Thymus (tissue), 11 donors: ENCODE results near the gene TNRC18. TPM values are rescaled to one million over a fixed set of nuclear protein-coding genes. Genes with fewer than 3 reads are reported as not detected.
A peak's percentile ranks its signal among the peaks of the same experiment; 100 is the strongest.

Experiments used
- DNase-seq, 9 donors: peaks; one replicate each; pipeline ENCODE4 v3.0.0-alpha.2; 2013; ENCODE audit warnings: low spot score in 9 of 9, low read depth in 6 of 9, missing footprints in 1 of 9
- H3K27ac ChIP-seq, 2 donors: one replicate each; pipeline ENCODE4 v1.5.1; 2013; ENCODE audit warnings: control low read depth in 1 of 2, low read depth in 1 of 2, low read length in 1 of 2, mild to moderate bottlenecking in 1 of 2, moderate library complexity in 1 of 2
- H3K27me3 ChIP-seq, 2 donors: one replicate each; pipeline ENCODE4 v1.5.1; 2013; ENCODE audit warnings: low read length in 1 of 2; ENCODE audit not compliant: control insufficient read depth in 2 of 2, insufficient read depth in 1 of 2
- H3K36me3 ChIP-seq, 2 donors: one replicate each; pipeline ENCODE4 v1.5.1; 2013; ENCODE audit warnings: low read length in 1 of 2, mild to moderate bottlenecking in 1 of 2, moderate library complexity in 1 of 2; ENCODE audit not compliant: control insufficient read depth in 2 of 2, insufficient read depth in 2 of 2
- H3K4me1 ChIP-seq, 2 donors: one replicate each; pipeline ENCODE4 v1.5.1; 2013; ENCODE audit warnings: low read length in 2 of 2; ENCODE audit not compliant: control insufficient read depth in 2 of 2, insufficient read depth in 2 of 2
- H3K4me3 ChIP-seq, 2 donors: one replicate each; pipeline ENCODE4 v1.5.1; 2013; ENCODE audit warnings: low read length in 2 of 2, control low read depth in 1 of 2, mild to moderate bottlenecking in 1 of 2
- H3K9me3 ChIP-seq, 2 donors: one replicate each; pipeline ENCODE4 v1.5.1; 2013; ENCODE audit warnings: low read length in 1 of 2, mild to moderate bottlenecking in 1 of 2; ENCODE audit not compliant: control insufficient read depth in 2 of 2, insufficient read depth in 1 of 2
- whole genome bisulfite sequencing: extraction: QIAGEN DNeasy Blood & Tissue Kit; methylation state at CpG from one replicate; pipeline ENCODE4 v1.1.7; 2013; 5-methylcytosine and 5-hydroxymethylcytosine counted together
- polyA plus RNA-seq: library from polyadenylated mRNA; stranded (reverse); fragments of 200-250 nt; gene quantifications from one replicate; pipeline ENCODE4 v1.2.3, GENCODE V29; 2013
- total RNA-seq: library from RNA; stranded (reverse); fragments of 120-200 nt; gene quantifications from one replicate; pipeline ENCODE4 v1.2.4, GENCODE V29; 2013
- donor health status: healthy.

Gene TNRC18
- total and polyA plus RNA-seq, 2 donors: 8.5 to 26.2 TPM

- Histone ChIP-seq H3K27me3 (peaks cover 87 to 99% of the 10 kb centered on the region in 2 donors), H3K36me3 (no peaks in the 10 kb centered on the region), H3K9me3 (peaks cover 0 to 19% of the 10 kb centered on the region in 2 donors), H3K27ac (peak overlapping the region; percentile 71 to 89), H3K4me3 (peak overlapping the region; percentile 54 to 71), H3K4me1 (peaks cover 52 to 79% of the 10 kb centered on the region in 2 donors)
- DNase-seq: peak in 1 of 9 donors; percentile 55
- under 1% methylated on average over 44 of the region's 44 CpGs for WGBS
These were observed 1.3 kb upstream of the TNRC18 start for GRCh38 chr7:5424749-5425506.

- H3K36me3 ChIP-seq: no peaks in the 10 kb centered on the region
- H3K27me3 ChIP-seq: peaks cover 90 to 99% of the 10 kb centered on the region in 2 donors
- peaks cover 0 to 25% of the 10 kb centered on the region in 2 donors for H3K9me3 ChIP-seq
- peak overlapping the region; percentile 71 to 89 for H3K27ac ChIP-seq
- under 1% methylated on average over 57 of the region's 57 CpGs for WGBS
- peaks cover 49 to 79% of the 10 kb centered on the region in 2 donors for H3K4me1 ChIP-seq
- DNase-seq: peak in 6 of 9 donors; percentile 53 to 90 (median 75)
- peak overlapping the region; percentile 54 to 71 for H3K4me3 ChIP-seq
These were observed 528 bp upstream of the TNRC18 start for GRCh38 chr7:5423976-5424748.

GRCh38 chr7:5422396-5423305 lies 983 bp downstream of the TNRC18 start:
- no peaks in the 10 kb centered on the region for H3K36me3 ChIP-seq
- peaks cover 38 to 78% of the 10 kb centered on the region in 2 donors for H3K4me1 ChIP-seq
- peaks cover 0 to 23% of the 10 kb centered on the region in 2 donors for H3K9me3 ChIP-seq
- H3K27me3 ChIP-seq: peaks cover 90 to 99% of the 10 kb centered on the region in 2 donors
- under 1% methylated on average over 56 of the region's 56 CpGs for WGBS
- peak in 2 of 9 donors; percentile 17 to 50 for DNase-seq
- peak overlapping the region; percentile 79 to 87 for H3K27ac ChIP-seq
- H3K4me3 ChIP-seq: peak overlapping the region; percentile 54 to 71

- Histone ChIP-seq H3K4me1 (peaks cover 33 to 71% of the 10 kb centered on the region in 2 donors), H3K27ac (peak overlapping the region; percentile 79 to 87), H3K4me3 (peak overlapping the region; percentile 54 to 71), H3K36me3 (no peaks in the 10 kb centered on the region), H3K9me3 (peaks cover 0 to 23% of the 10 kb centered on the region in 2 donors), H3K27me3 (peaks cover 86 to 98% of the 10 kb centered on the region in 2 donors)
- DNase-seq: peak in 2 of 9 donors; percentile 13 to 51
- WGBS: under 1% methylated on average over 42 of the region's 42 CpGs
These were observed 1.8 kb downstream of the TNRC18 start for GRCh38 chr7:5421714-5422395.

- Histone ChIP-seq H3K27ac (peak overlapping the region; percentile 52 to 79), H3K36me3 (no peaks in the 10 kb centered on the region), H3K27me3 (peaks cover 79 to 93% of the 10 kb centered on the region in 2 donors), H3K4me1 (peaks cover 27 to 67% of the 10 kb centered on the region in 2 donors), H3K4me3 (peak overlapping the region; percentile 54 to 71), H3K9me3 (peaks cover 0 to 23% of the 10 kb centered on the region in 2 donors)
- DNase-seq: no peak
- WGBS: under 1% methylated on average over 93 of the region's 93 CpGs
These were observed 2.5 kb downstream of the TNRC18 start for GRCh38 chr7:5420881-5421713.

GRCh38 chr7:5420067-5420880 lies 3.4 kb downstream of the TNRC18 start:
- H3K4me1 ChIP-seq: peaks cover 27 to 60% of the 10 kb centered on the region in 2 donors
- H3K27me3 ChIP-seq: peaks cover 72 to 85% of the 10 kb centered on the region in 2 donors
- peak overlapping the region in 1 of 2 donors; percentile 26 for H3K27ac ChIP-seq
- H3K4me3 ChIP-seq: peak overlapping the region; percentile 41 to 71
- under 1% methylated on average over 85 of the region's 85 CpGs for WGBS
- H3K9me3 ChIP-seq: peaks cover 0 to 23% of the 10 kb centered on the region in 2 donors
- no peaks in the 10 kb centered on the region for H3K36me3 ChIP-seq
- DNase-seq: peak in 1 of 9 donors; percentile 32

GRCh38 chr7:5419539-5420066 lies 4.0 kb downstream of the TNRC18 start:
- peaks cover 24 to 53% of the 10 kb centered on the region in 2 donors for H3K4me1 ChIP-seq
- WGBS: 1% methylated on average over 40 of the region's 40 CpGs
- H3K27ac ChIP-seq: no peak overlapping the region
- DNase-seq: peak in 1 of 9 donors; percentile 27
- H3K4me3 ChIP-seq: peak overlapping the region; percentile 41 to 71
- H3K9me3 ChIP-seq: peaks cover 0 to 23% of the 10 kb centered on the region in 2 donors
- peaks cover 65 to 78% of the 10 kb centered on the region in 2 donors for H3K27me3 ChIP-seq
- no peaks in the 10 kb centered on the region for H3K36me3 ChIP-seq
